IPS-18a (cell line): ENCODE measurements around the gene DLG2.
A peak's percentile ranks its signal among the peaks of the same experiment; 100 is the strongest.

Experiments used
- H3K27ac ChIP-seq: one replicate; pipeline ENCODE4 v1.5.1; 2013; ENCODE audit warnings: low read length
- H3K27me3 ChIP-seq: one replicate; pipeline ENCODE4 v1.6.1; 2013; ENCODE audit warnings: mild to moderate bottlenecking, low read length; ENCODE audit not compliant: control insufficient read depth, insufficient read depth
- H3K36me3 ChIP-seq: one replicate; pipeline ENCODE4 v1.6.1; 2013; ENCODE audit warnings: low read depth, low read length; ENCODE audit not compliant: control insufficient read depth
- H3K4me1 ChIP-seq: one replicate; pipeline ENCODE4 v1.6.1; 2013; ENCODE audit warnings: low read depth, low read length; ENCODE audit not compliant: control insufficient read depth
- H3K4me3 ChIP-seq: one replicate; pipeline ENCODE4 v1.5.1; 2013; ENCODE audit warnings: low read length
- H3K9ac ChIP-seq: one replicate; pipeline ENCODE4 v1.6.1; 2013; ENCODE audit warnings: mild to moderate bottlenecking, low read length, moderate library complexity
- H3K9me3 ChIP-seq: one replicate; pipeline ENCODE4 v1.6.1; 2013; ENCODE audit warnings: low read depth, low read length; ENCODE audit not compliant: control insufficient read depth

The DLG2 gene

DNA sequence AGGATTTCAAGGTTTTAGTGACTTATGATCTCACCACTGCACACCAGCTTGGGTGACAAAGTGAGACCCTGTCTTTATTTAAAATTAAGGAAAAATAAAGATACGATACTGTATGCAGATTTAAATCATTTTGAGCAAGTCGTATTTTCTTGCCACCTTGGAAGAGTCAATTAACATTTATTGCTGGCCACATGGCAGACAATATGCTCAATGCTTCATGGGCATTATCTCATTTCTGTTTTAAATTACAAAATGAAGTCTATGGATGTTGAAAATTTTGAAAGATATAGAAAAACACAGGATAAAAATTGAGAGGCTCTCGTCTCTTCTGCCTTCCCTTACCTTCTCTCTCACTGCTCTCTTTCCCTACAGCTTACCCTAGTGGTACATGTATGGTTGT is 1992.0 kb downstream of the DLG2 start:
- no peaks in the 10 kb centered on the region for H3K9me3 ChIP-seq
- no peak overlapping the region for H3K4me3 ChIP-seq
- no peaks in the 10 kb centered on the region for H3K4me1 ChIP-seq
- H3K27me3 ChIP-seq = no peaks in the 10 kb centered on the region
- H3K36me3 ChIP-seq = no peaks in the 10 kb centered on the region
- H3K27ac ChIP-seq = no peak overlapping the region
- no peak overlapping the region for H3K9ac ChIP-seq

- Histone ChIP-seq H3K9ac (no peak overlapping the region), H3K36me3 (no peaks in the 10 kb centered on the region), H3K4me1 (peaks cover 3% of the 10 kb centered on the region), H3K9me3 (no peaks in the 10 kb centered on the region), H3K27ac (no peak overlapping the region), H3K27me3 (no peaks in the 10 kb centered on the region), H3K4me3 (no peak overlapping the region)
These were observed 1996.9 kb downstream of the DLG2 start for GRCh38 chr11:83630211-83630610.

- H3K36me3 ChIP-seq = no peaks in the 10 kb centered on the region
- no peak overlapping the region for H3K9ac ChIP-seq
- H3K4me3 ChIP-seq = no peak overlapping the region
- peaks cover 3% of the 10 kb centered on the region for H3K4me1 ChIP-seq
- H3K27ac ChIP-seq = no peak overlapping the region
- H3K27me3 ChIP-seq = no peaks in the 10 kb centered on the region
- H3K9me3 ChIP-seq = no peaks in the 10 kb centered on the region
These were observed 1997.4 kb downstream of the DLG2 start for GRCh38 chr11:83629775-83630174.

DNA sequence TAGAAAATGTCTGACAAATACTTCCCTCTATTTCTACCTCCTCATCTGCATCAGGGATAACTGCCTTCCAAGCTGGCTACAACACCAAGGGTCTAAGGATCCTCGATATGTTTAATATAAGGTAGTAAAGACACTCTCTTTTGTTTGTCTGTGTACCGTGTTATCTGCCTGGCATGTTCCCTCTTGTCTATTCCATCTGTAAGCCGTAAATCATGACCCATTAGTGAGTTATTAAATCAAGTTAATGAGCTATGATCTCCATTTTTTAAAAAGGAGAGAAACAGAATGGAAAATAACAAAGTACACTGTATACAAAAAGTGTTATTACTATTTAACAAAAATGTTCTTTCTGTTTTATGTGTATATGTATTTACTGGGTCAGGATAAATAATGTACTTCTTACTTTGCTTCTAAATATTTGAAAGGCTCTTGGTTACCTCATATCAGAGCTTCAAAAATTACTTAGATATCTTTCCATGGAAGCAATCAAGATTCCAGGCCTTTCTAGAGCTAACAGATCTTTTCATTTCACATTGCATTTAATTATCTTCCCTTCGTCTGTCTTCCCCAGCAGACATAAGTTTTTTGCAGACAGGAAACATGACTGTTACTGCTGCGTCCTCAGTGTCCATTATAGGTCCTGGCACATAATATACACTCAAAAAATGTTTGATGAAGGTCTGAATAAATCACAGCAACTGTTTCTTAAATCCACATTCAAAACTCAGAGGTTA is 1998.4 kb downstream of the DLG2 start:
- H3K27ac ChIP-seq = no peak overlapping the region
- no peak overlapping the region for H3K9ac ChIP-seq
- H3K4me3 ChIP-seq = no peak overlapping the region
- no peaks in the 10 kb centered on the region for H3K27me3 ChIP-seq
- H3K36me3 ChIP-seq = no peaks in the 10 kb centered on the region
- no peaks in the 10 kb centered on the region for H3K9me3 ChIP-seq
- H3K4me1 ChIP-seq = peaks cover 3% of the 10 kb centered on the region

GRCh38 chr11:83625336-83625735 is 2001.8 kb downstream of the DLG2 start:
- Histone ChIP-seq H3K36me3 (no peaks in the 10 kb centered on the region), H3K4me3 (no peak overlapping the region), H3K9me3 (no peaks in the 10 kb centered on the region), H3K27me3 (no peaks in the 10 kb centered on the region), H3K27ac (no peak overlapping the region), H3K4me1 (peaks cover 3% of the 10 kb centered on the region), H3K9ac (no peak overlapping the region)

- Histone ChIP-seq H3K9ac (no peak overlapping the region), H3K27ac (no peak overlapping the region), H3K4me1 (peaks cover 6% of the 10 kb centered on the region)
These were observed 2009.5 kb downstream of the DLG2 start for GRCh38 chr11:83617671-83618070.

GRCh38 chr11:83613767-83614121 is 2013.4 kb downstream of the DLG2 start:
- Histone ChIP-seq H3K27ac (no peak overlapping the region), H3K9me3 (no peaks in the 10 kb centered on the region), H3K4me1 (peaks cover 10% of the 10 kb centered on the region), H3K27me3 (no peaks in the 10 kb centered on the region), H3K4me3 (no peak overlapping the region), H3K36me3 (no peaks in the 10 kb centered on the region), H3K9ac (no peak overlapping the region)

More at GRCh38 chr11:83617671-83618070, 2009.5 kb downstream of the DLG2 start:
- H3K36me3 ChIP-seq = no peaks in the 10 kb centered on the region
- no peak overlapping the region for H3K4me3 ChIP-seq
- no peaks in the 10 kb centered on the region for H3K9me3 ChIP-seq
- H3K27me3 ChIP-seq = no peaks in the 10 kb centered on the region

DNA sequence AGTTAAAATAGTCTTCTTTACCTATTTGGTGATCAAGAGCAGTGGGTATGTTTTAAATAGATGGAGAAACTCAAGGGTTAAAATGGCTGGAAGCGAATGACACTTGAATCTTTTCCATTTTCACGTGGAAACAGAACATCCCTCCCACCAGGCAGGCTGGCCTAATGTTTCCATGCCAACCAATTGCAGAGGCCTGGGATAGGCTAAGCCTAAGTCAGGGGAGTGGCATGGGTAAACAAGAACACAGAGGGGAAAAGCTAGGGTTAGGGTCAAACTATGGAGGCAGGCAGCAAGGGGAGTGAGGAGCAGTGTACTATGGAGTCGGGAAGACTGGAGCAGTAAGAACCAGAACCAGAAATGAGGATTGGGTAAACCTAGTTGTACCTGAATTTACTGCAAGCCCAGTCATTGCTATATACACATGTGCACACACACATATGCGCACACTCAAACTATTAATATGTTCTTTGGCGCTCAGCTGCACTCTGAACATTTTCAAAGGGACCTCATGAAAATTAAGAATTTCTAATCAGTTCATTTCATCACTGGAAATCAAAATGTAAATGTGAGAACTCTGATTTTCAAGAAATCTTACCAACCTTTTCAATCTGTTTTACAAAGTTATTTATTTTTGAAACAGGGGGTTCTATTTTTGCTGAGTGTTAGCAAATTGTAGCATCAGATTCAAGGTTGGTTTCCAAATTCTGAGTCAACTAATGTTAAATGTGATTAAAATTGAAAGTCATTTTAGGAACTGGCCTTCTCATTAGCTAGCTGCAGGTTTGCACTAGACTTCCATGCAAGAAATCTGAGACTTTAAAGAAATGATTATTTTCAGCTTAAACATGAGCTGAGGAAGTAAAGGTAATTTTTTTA is 2014.0 kb downstream of the DLG2 start:
- H3K36me3 ChIP-seq = no peaks in the 10 kb centered on the region
- H3K9ac ChIP-seq = no peak overlapping the region
- H3K4me3 ChIP-seq = peak overlapping the region; percentile 5
- H3K9me3 ChIP-seq = no peaks in the 10 kb centered on the region
- no peaks in the 10 kb centered on the region for H3K27me3 ChIP-seq
- peaks cover 10% of the 10 kb centered on the region for H3K4me1 ChIP-seq
- no peak overlapping the region for H3K27ac ChIP-seq

DNA sequence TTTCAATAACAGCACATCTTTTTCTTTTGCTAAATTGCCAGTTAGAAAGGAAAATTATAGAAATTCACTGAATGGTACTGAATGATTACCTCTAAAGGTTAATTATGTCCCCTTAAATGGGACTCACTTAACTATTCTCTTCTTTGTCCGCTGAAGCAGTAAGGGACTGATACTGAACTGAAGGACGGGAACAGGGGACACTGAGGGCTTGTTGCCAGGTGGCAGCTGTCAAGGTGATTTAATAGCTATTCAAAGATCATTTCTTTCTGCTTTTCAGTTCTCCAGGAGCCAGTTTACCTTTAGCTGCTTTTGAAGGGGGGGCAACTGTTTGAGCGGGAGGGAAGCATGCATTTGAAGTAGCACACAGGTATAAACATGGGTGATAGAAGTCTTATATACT is 2015.5 kb downstream of the DLG2 start:
- H3K9me3 ChIP-seq = no peaks in the 10 kb centered on the region
- no peak overlapping the region for H3K9ac ChIP-seq
- H3K27me3 ChIP-seq = no peaks in the 10 kb centered on the region
- no peak overlapping the region for H3K4me3 ChIP-seq
- H3K4me1 ChIP-seq = peaks cover 10% of the 10 kb centered on the region
- H3K27ac ChIP-seq = no peak overlapping the region
- no peaks in the 10 kb centered on the region for H3K36me3 ChIP-seq

DNA sequence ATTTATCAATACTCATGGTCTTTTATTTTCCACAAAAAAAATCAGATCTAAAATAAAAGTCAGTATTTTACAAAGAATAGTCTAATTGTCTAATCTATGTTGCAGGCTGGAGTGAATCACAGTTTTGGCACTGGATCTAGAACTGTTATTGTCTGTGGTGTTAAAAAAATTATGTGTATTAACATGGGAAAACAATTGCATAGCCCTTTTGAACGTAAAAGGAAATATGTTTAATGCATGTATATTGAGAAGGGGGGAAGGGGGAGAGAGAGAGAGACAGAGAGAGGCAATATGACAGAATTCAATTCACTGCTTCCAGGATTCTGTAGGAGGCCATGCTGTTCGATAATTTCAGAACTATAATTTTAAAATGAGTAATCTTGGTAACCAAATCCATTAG is 2016.1 kb downstream of the DLG2 start:
- H3K4me1 ChIP-seq = peaks cover 10% of the 10 kb centered on the region
- H3K36me3 ChIP-seq = no peaks in the 10 kb centered on the region
- no peaks in the 10 kb centered on the region for H3K27me3 ChIP-seq
- no peak overlapping the region for H3K27ac ChIP-seq
- H3K4me3 ChIP-seq = no peak overlapping the region
- no peaks in the 10 kb centered on the region for H3K9me3 ChIP-seq
- no peak overlapping the region for H3K9ac ChIP-seq

GRCh38 chr11:83609191-83609590 is 2018.0 kb downstream of the DLG2 start:
- H3K4me1 ChIP-seq = peaks cover 10% of the 10 kb centered on the region
- H3K4me3 ChIP-seq = no peak overlapping the region
- H3K36me3 ChIP-seq = no peaks in the 10 kb centered on the region
- no peaks in the 10 kb centered on the region for H3K9me3 ChIP-seq
- no peak overlapping the region for H3K9ac ChIP-seq
- H3K27ac ChIP-seq = no peak overlapping the region
- H3K27me3 ChIP-seq = no peaks in the 10 kb centered on the region

DNA sequence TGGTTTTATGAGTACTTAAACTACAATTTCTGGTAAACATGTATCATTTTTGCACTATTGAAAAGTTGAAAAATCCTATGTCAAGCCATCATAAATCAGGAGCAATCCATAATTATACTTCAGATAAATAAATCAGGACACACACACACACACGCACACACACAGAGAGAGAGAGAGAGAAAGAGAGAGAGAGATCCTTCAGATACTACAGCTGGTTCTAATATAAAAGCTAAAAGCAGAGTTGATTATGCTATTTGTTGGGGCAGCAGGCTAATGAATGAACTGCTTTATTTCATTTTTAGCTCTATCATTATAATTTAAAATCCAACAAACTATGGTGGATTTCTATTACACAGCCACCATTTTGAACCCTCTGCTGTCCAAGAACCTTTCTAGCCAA is 2018.6 kb downstream of the DLG2 start:
- Histone ChIP-seq H3K36me3 (no peaks in the 10 kb centered on the region), H3K9me3 (no peaks in the 10 kb centered on the region), H3K27ac (no peak overlapping the region), H3K4me3 (no peak overlapping the region), H3K27me3 (no peaks in the 10 kb centered on the region), H3K4me1 (peaks cover 10% of the 10 kb centered on the region), H3K9ac (no peak overlapping the region)
